H1 (cell line): ENCODE measurements around the gene FOXC2. TPM values are rescaled to one million over a fixed set of nuclear protein-coding genes. Genes with fewer than 3 reads are reported as not detected.

Experiments
- CTCF ChIA-PET: fragments of 300-600 bp; sonication (Branson Sonifier 250); formaldehyde crosslinking; loops from one replicate; lab custom pipeline; 2021; ENCODE audit not compliant: partially characterized antibody; lab: Charles Lee
- POLR2A ChIA-PET: fragments of 300-600 bp; sonication (Branson Sonifier 250); formaldehyde crosslinking; loops from one replicate; lab custom pipeline; 2021; ENCODE audit warnings: inconsistent platforms; ENCODE audit not compliant: partially characterized antibody; lab: Charles Lee
- DNase-seq, 2 experiments: peaks; one replicate each; pipeline versions ENCODE4 v3.0.0 to v3.0.0-alpha.2; 2010 to 2022; ENCODE audit warnings: low spot score in 2 of 2, low read depth in 1 of 2, mixed read lengths in 1 of 2
- FAIRE-seq: peaks from 2 replicates; lab custom pipeline; 2011; peaks lifted over from hg19 to GRCh38; lab: Jason Lieb, UNC
- H2AFZ ChIP-seq: 2 replicates; pipeline ENCODE4 v1.8.1; 2012; ENCODE audit warnings: low read length, inconsistent platforms
- H2AK5ac ChIP-seq: 2 replicates; pipeline ENCODE4 v1.6.1; 2013; ENCODE audit warnings: low read depth, low read length
- H2BK120ac ChIP-seq: replicated peaks from 2 replicates; pipeline ENCODE3; 2013; ENCODE audit warnings: low read depth, low read length, inconsistent platforms
- H2BK12ac ChIP-seq: 2 replicates; pipeline ENCODE4 v1.6.1; 2013; ENCODE audit warnings: low read depth, low read length
- H2BK15ac ChIP-seq: 2 replicates; pipeline ENCODE4 v1.6.1; 2013; ENCODE audit warnings: low read length
- H2BK20ac ChIP-seq: 2 replicates; pipeline ENCODE4 v1.6.1; 2013; ENCODE audit warnings: low read length
- H2BK5ac ChIP-seq: 2 replicates; pipeline ENCODE4 v1.6.1; 2013; ENCODE audit warnings: low read depth, low read length
- H3K14ac ChIP-seq: 2 replicates; pipeline ENCODE4 v1.6.1; 2013; ENCODE audit warnings: inconsistent platforms; ENCODE audit not compliant: insufficient read length
- H3K18ac ChIP-seq: 2 replicates; pipeline ENCODE4 v1.6.1; 2013; ENCODE audit warnings: low read length; ENCODE audit errors: extremely low read depth
- H3K23ac ChIP-seq: 2 replicates; pipeline ENCODE4 v1.6.1; 2013; ENCODE audit warnings: inconsistent platforms; ENCODE audit not compliant: insufficient read length
- H3K23me2 ChIP-seq: 2 replicates; pipeline ENCODE4 v1.6.1; 2013; ENCODE audit warnings: low read depth, low read length
- H3K27ac ChIP-seq: 2 replicates; pipeline ENCODE4 v1.6.1; 2011; ENCODE audit warnings: low read depth, low read length, inconsistent platforms
- H3K27me3 ChIP-seq, 4 experiments: replicated peaks in 1 of 4; 1 replicate in 1 of 4; 2 replicates in 3 of 4; pipeline versions ENCODE4 v1.6.1 to v1.8.1; 2011 to 2013; ENCODE audit warnings: low read length in 3 of 4, mild to moderate bottlenecking in 3 of 4, inconsistent platforms in 2 of 4, mixed read lengths in 2 of 4, moderate library complexity in 1 of 4; ENCODE audit not compliant: control insufficient read depth in 3 of 4, insufficient read depth in 3 of 4; ENCODE audit errors: extremely low read depth in 1 of 4
- H3K36me3 ChIP-seq, 4 experiments: 2 replicates each; pipeline versions ENCODE4 v1.6.1 to v1.8.1; 2011 to 2013; ENCODE audit warnings: mild to moderate bottlenecking in 4 of 4, low read length in 3 of 4, moderate library complexity in 2 of 4, control low read depth in 1 of 4, inconsistent platforms in 1 of 4; ENCODE audit not compliant: insufficient read depth in 4 of 4, control insufficient read depth in 2 of 4
- H3K4ac ChIP-seq: replicated peaks from 2 replicates; pipeline ENCODE3; 2013; ENCODE audit warnings: low read length, low read depth, mixed read lengths, inconsistent platforms; ENCODE audit not compliant: insufficient read length
- H3K4me1 ChIP-seq, 4 experiments: replicated peaks in 1 of 4; 1 replicate in 1 of 4; 2 replicates in 3 of 4; pipeline versions ENCODE4 v1.6.1 to v1.8.1; 2011 to 2013; ENCODE audit warnings: low read length in 3 of 4, inconsistent platforms in 2 of 4, mixed read lengths in 1 of 4; ENCODE audit not compliant: insufficient read depth in 4 of 4, control insufficient read depth in 3 of 4
- H3K4me2 ChIP-seq, 2 experiments: 2 replicates each; pipeline versions ENCODE4 v1.6.1 to v1.8.1; 2011 to 2013; ENCODE audit warnings: low read depth in 2 of 2, low read length in 2 of 2, control low read depth in 1 of 2, inconsistent platforms in 1 of 2, mild to moderate bottlenecking in 1 of 2; ENCODE audit not compliant: insufficient read depth in 1 of 2
- H3K4me3 ChIP-seq, 4 experiments: fragments of 200-600, 300-600 bp in 1 of 4; sonication (generic), shearing (Covaris generic), sonication (Bioruptor Twin) in 1 of 4; 2 replicates each; pipeline versions ENCODE4 v1.5.1 to v1.8.1; 2011 to 2016; ENCODE audit warnings: low read length in 4 of 4, low read depth in 3 of 4, control low read depth in 2 of 4, inconsistent platforms in 2 of 4, mild to moderate bottlenecking in 2 of 4, mixed read lengths in 1 of 4, moderate library complexity in 1 of 4; ENCODE audit not compliant: insufficient read depth in 2 of 4; ENCODE audit errors: extremely low read depth in 1 of 4
- H3K56ac ChIP-seq: replicated peaks from 2 replicates; pipeline ENCODE3; 2013; ENCODE audit warnings: low read depth, mild to moderate bottlenecking, mixed read lengths, low read length, inconsistent platforms; ENCODE audit not compliant: insufficient read length
- H3K79me1 ChIP-seq: 2 replicates; pipeline ENCODE4 v1.6.1; 2013; ENCODE audit warnings: low read depth, low read length, control low read depth
- H3K79me2 ChIP-seq, 2 experiments: 2 replicates each; pipeline versions ENCODE4 v1.6.1 to v1.8.1; 2012 to 2013; ENCODE audit warnings: low read length in 2 of 2, mild to moderate bottlenecking in 2 of 2, inconsistent platforms in 1 of 2; ENCODE audit not compliant: insufficient read depth in 2 of 2, control insufficient read depth in 1 of 2
- H3K9ac ChIP-seq, 4 experiments: replicated peaks in 1 of 4; 1 replicate in 1 of 4; 2 replicates in 3 of 4; pipeline versions ENCODE4 v1.6.1 to v1.8.1; 2011 to 2013; ENCODE audit warnings: low read depth in 3 of 4, low read length in 3 of 4, control low read depth in 2 of 4, mild to moderate bottlenecking in 2 of 4, moderate library complexity in 2 of 4, inconsistent platforms in 1 of 4; ENCODE audit errors: extremely low read depth in 1 of 4
- H3K9me3 ChIP-seq, 2 experiments: 2 replicates each; pipeline versions ENCODE4 v1.6.1 to v1.8.1; 2012 to 2013; ENCODE audit warnings: mild to moderate bottlenecking in 2 of 2, moderate library complexity in 2 of 2, control low read depth in 1 of 2, inconsistent platforms in 1 of 2, low read depth in 1 of 2, low read length in 1 of 2, mixed read lengths in 1 of 2; ENCODE audit not compliant: insufficient read depth in 2 of 2
- H4K20me1 ChIP-seq, 2 experiments: replicated peaks in 1 of 2; 2 replicates each; pipeline versions ENCODE3 to v1.8.1; 2011 to 2013; ENCODE audit warnings: inconsistent platforms in 2 of 2, low read length in 2 of 2, mild to moderate bottlenecking in 1 of 2; ENCODE audit not compliant: insufficient read depth in 2 of 2, control insufficient read depth in 1 of 2
- H4K5ac ChIP-seq: 2 replicates; pipeline ENCODE4 v1.6.1; 2013; ENCODE audit warnings: low read length, low read depth, mixed read lengths, inconsistent platforms; ENCODE audit not compliant: insufficient read length
- H4K8ac ChIP-seq: 2 replicates; pipeline ENCODE4 v1.8.0; 2013; ENCODE audit warnings: mild to moderate bottlenecking, moderate library complexity, low read length, inconsistent platforms; ENCODE audit not compliant: insufficient read depth; ENCODE audit errors: extremely low read depth
- H4K91ac ChIP-seq: replicated peaks from 2 replicates; pipeline ENCODE3; 2013; ENCODE audit warnings: low read length, mixed read lengths, inconsistent platforms; ENCODE audit not compliant: insufficient read length
- CTCF ChIP-seq, 3 experiments: IDR thresholded peaks; 1 replicate in 2 of 3; 2 replicates in 1 of 3; pipeline versions ENCODE4 v1.5.1 to v1.6.1; 2011; ENCODE audit warnings: low read length in 3 of 3, mild to moderate bottlenecking in 3 of 3, inconsistent platforms in 2 of 3, low read depth in 1 of 3, moderate library complexity in 1 of 3; ENCODE audit not compliant: insufficient read depth in 1 of 3; ENCODE audit errors: control extremely low read depth in 1 of 3
- KDM1A ChIP-seq: fragments of 200-600, 300-600 bp; sonication (generic); IDR thresholded peaks from 2 replicates; pipeline ENCODE4 v1.7.1; 2016; ENCODE audit warnings: mild to moderate bottlenecking, low read length, borderline replicate concordance
- TAF7 ChIP-seq: optimal IDR thresholded peaks from 2 replicates; pipeline ENCODE3; 2011; ENCODE audit warnings: low read depth, mild to moderate bottlenecking, inconsistent platforms, low read length, moderate library complexity, borderline replicate concordance
- WGBS, 2 experiments: shearing (Covaris generic) in 1 of 2; methylation state at CpG; one replicate each; pipeline versions ENCODE4 v1.1.6 to v1.1.7; 2013 to 2015; ENCODE audit warnings: low lambda C conversion rate in 2 of 2, mixed read lengths in 2 of 2, inconsistent platforms in 1 of 2, low coverage in 1 of 2, missing lambda C conversion rate in 1 of 2; ENCODE audit not compliant: insufficient replicate concordance in 2 of 2, insufficient coverage in 1 of 2, insufficient read length in 1 of 2; ENCODE audit errors: extremely low coverage in 1 of 2, missing lambda C conversion rate in 1 of 2; 5-methylcytosine and 5-hydroxymethylcytosine counted together
- polyA plus RNA-seq, 7 experiments: library from polyadenylated mRNA; depleted of rRNA in 3 of 7; stranded (reverse) in 5 of 7; unstranded in 2 of 7; fragments of >200 nt in 5 of 7; fragments of 200-250 nt in 2 of 7; gene quantifications; 1 replicate in 5 of 7; 2 replicates in 1 of 7; 4 replicates in 1 of 7; pipeline versions ENCODE4 v1.2.1 to v1.2.3, GENCODE V29; 2011 to 2013; ENCODE audit warnings: missing spikeins in 2 of 7, mixed read lengths in 2 of 7
- total RNA-seq: library from RNA; stranded (reverse); fragmentation: NEBNext Ultra II Directional; extraction: Animal tissue kit (Norgen Biotek cat#: 25700); gene quantifications from 2 replicates; pipeline ENCODE4 v1.2.1, GENCODE V29; 2021

FOXC2 gene
- total and polyA plus RNA-seq, 2 of the 8 experiments (the other 6 are each of a cell fraction or from before 2014, with no cell fraction given), result 0.09 TPM; not detected in 1

- POLR2A ChIA-PET, result interaction anchor here (1.4 to 1.8 kb wide), 2 partner anchors 8 to 15 kb away, joined by 4 to 5 read pairs; no protein-coding TSS in a partner anchor
- CTCF ChIA-PET, result interaction anchor here (0.6 to 1.8 kb wide), 8 partner anchors 9 to 619 kb away, joined by 3 to 4 read pairs (median 4); no protein-coding TSS in a partner anchor
- Histone ChIP-seq H3K4ac (no peak overlapping the region), H2AK5ac (no peak overlapping the region), H3K23ac (no peak overlapping the region), H4K5ac (no peak overlapping the region), H3K36me3 (no peaks in the 10 kb centered on the region), H2AFZ (no peak overlapping the region), H3K27ac (no peak overlapping the region), H2BK20ac (no peak overlapping the region), H3K4me1 (no peaks in the 10 kb centered on the region), H2BK120ac (no peak overlapping the region), H3K9me3 (peaks cover 3 to 12% of the 10 kb centered on the region in 2 experiments; a peak in 2 of 4 replicates), H2BK12ac (no peak overlapping the region), H3K79me2 (no peaks in the 10 kb centered on the region), H4K8ac (no peak overlapping the region; the same call in 1 of the 2 replicates), H4K20me1 (no peaks in the 10 kb centered on the region), H3K4me3 (no peak overlapping the region), H3K56ac (no peak overlapping the region), H3K79me1 (no peaks in the 10 kb centered on the region), H2BK15ac (no peak overlapping the region), H3K23me2 (no peaks in the 10 kb centered on the region), H3K18ac (no peak overlapping the region), H4K91ac (no peak overlapping the region), H3K27me3 (no peaks in the 10 kb centered on the region), H3K9ac (no peak overlapping the region), H3K14ac (no peak overlapping the region), H2BK5ac (no peak overlapping the region), H3K4me2 (no peak overlapping the region)
- DNase-seq (no peak), FAIRE-seq (no peak)
- 93% methylated on average over 36 of the region's 38 CpGs; no CpG with 5 or more reads in 1 of the 2 experiments for WGBS, 2 experiments
- TF ChIP-seq KDM1A, result no peak
- no peak for TF ChIP-seq TAF7
- peak in 1 of 3 experiments; percentile 15; a peak in 1 of 4 replicates for TF ChIP-seq CTCF (IDR thresholded peaks at IDR 0.05; ENCODE audit: control extremely low read depth in 1 of 3, insufficient read depth in 1 of 3, low read depth in 1 of 3, low read length in 3 of 3)
- TF ChIP-seq, all 59 proteins: peak for 1
These were observed 38.3 kb upstream of the FOXC2 start for GRCh38 chr16:86528061-86528929.
